Muscle layer of duodenum (tissue), 2 donors: ENCODE data around the gene NAGK.

Source experiments
- H3K27ac ChIP-seq: one replicate; pipeline ENCODE4 v1.7.0; 2013; ENCODE audit warnings: mild to moderate bottlenecking, low read length
- H3K27me3 ChIP-seq: one replicate; pipeline ENCODE4 v1.7.0; 2013; ENCODE audit warnings: low read depth, mild to moderate bottlenecking, control low read depth, low read length
- H3K36me3 ChIP-seq, 2 donors: one replicate each; pipeline ENCODE4 v1.7.0; 2013; ENCODE audit warnings: low read length in 2 of 2, control low read depth in 1 of 2, mild to moderate bottlenecking in 1 of 2; ENCODE audit not compliant: insufficient read depth in 2 of 2, control insufficient read depth in 1 of 2
- H3K4me1 ChIP-seq, 2 donors: one replicate each; pipeline ENCODE4 v1.7.0; 2013; ENCODE audit warnings: low read length in 2 of 2, mild to moderate bottlenecking in 2 of 2, control low read depth in 1 of 2, moderate library complexity in 1 of 2; ENCODE audit not compliant: insufficient read depth in 2 of 2, control insufficient read depth in 1 of 2
- H3K4me3 ChIP-seq, 2 donors: one replicate each; pipeline ENCODE4 v1.7.0; 2013; ENCODE audit warnings: low read length in 2 of 2, low read depth in 1 of 2, mild to moderate bottlenecking in 1 of 2
- H3K9me3 ChIP-seq, 2 donors: one replicate each; pipeline ENCODE4 v1.7.0; 2013; ENCODE audit warnings: low read length in 2 of 2, control low read depth in 1 of 2, mild to moderate bottlenecking in 1 of 2; ENCODE audit not compliant: control insufficient read depth in 1 of 2
- donor health status: healthy.

Gene NAGK

GRCh38 chr2:71120195-71120594, 51.7 kb downstream of the NAGK start:
- Histone ChIP-seq H3K4me1 (no peaks in the 10 kb centered on the region), H3K4me3 (no peak overlapping the region), H3K36me3 (peaks cover 13 to 43% of the 10 kb centered on the region in 2 donors), H3K9me3 (no peaks in the 10 kb centered on the region), H3K27me3 (no peaks in the 10 kb centered on the region), H3K27ac (no peak overlapping the region)

GRCh38 chr2:71121479-71121878, 53.0 kb downstream of the NAGK start:
- Histone ChIP-seq H3K27me3 (no peaks in the 10 kb centered on the region), H3K4me1 (no peaks in the 10 kb centered on the region), H3K27ac (no peak overlapping the region), H3K9me3 (no peaks in the 10 kb centered on the region), H3K4me3 (no peak overlapping the region), H3K36me3 (peaks cover 13 to 34% of the 10 kb centered on the region in 2 donors)

- Histone ChIP-seq H3K4me1 (peaks cover 0 to 7% of the 10 kb centered on the region in 2 donors), H3K27ac (no peak overlapping the region), H3K36me3 (peaks cover 9 to 31% of the 10 kb centered on the region in 2 donors), H3K9me3 (no peaks in the 10 kb centered on the region), H3K4me3 (no peak overlapping the region), H3K27me3 (no peaks in the 10 kb centered on the region)
Measured at GRCh38 chr2:71122387-71123298, 54.2 kb downstream of the NAGK start.

- Histone ChIP-seq H3K36me3 (peaks cover 0 to 15% of the 10 kb centered on the region in 2 donors), H3K4me1 (peaks cover 0 to 19% of the 10 kb centered on the region in 2 donors), H3K4me3 (no peak overlapping the region), H3K27ac (no peak overlapping the region), H3K27me3 (no peaks in the 10 kb centered on the region), H3K9me3 (no peaks in the 10 kb centered on the region)
Measured at GRCh38 chr2:71125506-71126294, 57.3 kb downstream of the NAGK start.

GRCh38 chr2:71126957-71127356, 58.5 kb downstream of the NAGK start:
- H3K9me3 ChIP-seq: no peaks in the 10 kb centered on the region
- H3K36me3 ChIP-seq: peaks cover 0 to 15% of the 10 kb centered on the region in 2 donors
- peaks cover 0 to 29% of the 10 kb centered on the region in 2 donors for H3K4me1 ChIP-seq
- H3K27ac ChIP-seq: no peak overlapping the region
- H3K4me3 ChIP-seq: no peak overlapping the region
- H3K27me3 ChIP-seq: no peaks in the 10 kb centered on the region
